ENCODE measurements around the gene FBXL20. TPM values are rescaled to one million over a fixed set of nuclear protein-coding genes. Genes with fewer than 3 reads are reported as not detected.

FBXL20 gene
- total RNA-seq, 1 experiment from 2014 or later, result 9.7 TPM

DNA sequence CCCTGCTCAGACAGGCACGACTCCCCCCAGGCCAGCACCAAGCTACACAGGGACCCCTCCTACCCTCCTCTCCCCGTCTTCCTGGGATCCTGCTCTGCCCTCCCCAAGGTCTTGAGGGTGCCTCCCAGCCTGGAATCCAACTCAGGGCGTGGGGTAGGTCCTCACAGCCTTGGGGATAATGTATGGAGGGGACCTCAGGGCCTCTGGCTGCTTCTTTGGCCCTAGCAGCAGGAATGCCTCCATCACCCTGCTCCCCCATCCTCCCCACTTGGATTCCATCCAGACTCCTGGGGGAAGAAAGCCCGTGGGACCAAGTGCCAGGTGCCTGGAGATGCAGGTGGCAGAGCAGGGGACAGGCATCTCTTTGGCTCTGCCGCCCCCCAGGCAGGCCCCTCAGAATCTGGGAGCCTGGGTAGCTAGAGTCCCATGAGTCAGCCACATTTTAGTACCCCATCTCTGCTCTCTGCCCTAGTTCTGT, 164.9 kb downstream of the FBXL20 start:
- H3K27ac Mint-ChIP-seq, result no peak overlapping the region
- peaks cover 21% of the 10 kb centered on the region for H3K4me1 Mint-ChIP-seq
- ChIA-PET CTCF (interaction anchor here (0.6 to 15.5 kb wide), 54 partner anchors 9 to 954 kb away, joined by 3 to 626 read pairs (median 4); partner anchors contain the start of genes ARL5C, CACNB1, FBXO47 and MED1), POLR2A (interaction anchor here (1.2 to 1.7 kb wide), 3 partner anchors 8 to 82 kb away, joined by 3 to 5 read pairs (median 3); no protein-coding TSS in a partner anchor)
- no peak for DNase-seq (ENCODE audit: low spot score)
- H3K36me3 Mint-ChIP-seq, result no peaks in the 10 kb centered on the region
- TF ChIP-seq, protein P1, sequence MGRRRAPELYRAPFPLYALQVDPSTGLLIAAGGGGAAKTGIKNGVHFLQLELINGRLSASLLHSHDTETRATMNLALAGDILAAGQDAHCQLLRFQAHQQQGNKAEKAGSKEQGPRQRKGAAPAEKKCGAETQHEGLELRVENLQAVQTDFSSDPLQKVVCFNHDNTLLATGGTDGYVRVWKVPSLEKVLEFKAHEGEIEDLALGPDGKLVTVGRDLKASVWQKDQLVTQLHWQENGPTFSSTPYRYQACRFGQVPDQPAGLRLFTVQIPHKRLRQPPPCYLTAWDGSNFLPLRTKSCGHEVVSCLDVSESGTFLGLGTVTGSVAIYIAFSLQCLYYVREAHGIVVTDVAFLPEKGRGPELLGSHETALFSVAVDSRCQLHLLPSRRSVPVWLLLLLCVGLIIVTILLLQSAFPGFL (CRISPR knock-in tag; IDR thresholded peaks at IDR 0.05; ENCODE audit: borderline replicate concordance), result no peak
- TF ChIP-seq TP53 (CRISPR knock-in tag; IDR thresholded peaks at IDR 0.05) (no peak), MXD4 (CRISPR knock-in tag; IDR thresholded peaks at IDR 0.05; ENCODE audit: borderline replicate concordance) (no peak), SP1 (CRISPR knock-in tag; conservative IDR thresholded peaks at IDR 0.05) (no peak), FOXK1 (CRISPR knock-in tag; IDR thresholded peaks at IDR 0.05) (no peak)
- TF ChIP-seq, protein P2, sequence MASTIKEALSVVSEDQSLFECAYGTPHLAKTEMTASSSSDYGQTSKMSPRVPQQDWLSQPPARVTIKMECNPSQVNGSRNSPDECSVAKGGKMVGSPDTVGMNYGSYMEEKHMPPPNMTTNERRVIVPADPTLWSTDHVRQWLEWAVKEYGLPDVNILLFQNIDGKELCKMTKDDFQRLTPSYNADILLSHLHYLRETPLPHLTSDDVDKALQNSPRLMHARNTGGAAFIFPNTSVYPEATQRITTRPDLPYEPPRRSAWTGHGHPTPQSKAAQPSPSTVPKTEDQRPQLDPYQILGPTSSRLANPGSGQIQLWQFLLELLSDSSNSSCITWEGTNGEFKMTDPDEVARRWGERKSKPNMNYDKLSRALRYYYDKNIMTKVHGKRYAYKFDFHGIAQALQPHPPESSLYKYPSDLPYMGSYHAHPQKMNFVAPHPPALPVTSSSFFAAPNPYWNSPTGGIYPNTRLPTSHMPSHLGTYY (CRISPR knock-in tag; IDR thresholded peaks at IDR 0.05), result no peak
- TF ChIP-seq, protein P3, sequence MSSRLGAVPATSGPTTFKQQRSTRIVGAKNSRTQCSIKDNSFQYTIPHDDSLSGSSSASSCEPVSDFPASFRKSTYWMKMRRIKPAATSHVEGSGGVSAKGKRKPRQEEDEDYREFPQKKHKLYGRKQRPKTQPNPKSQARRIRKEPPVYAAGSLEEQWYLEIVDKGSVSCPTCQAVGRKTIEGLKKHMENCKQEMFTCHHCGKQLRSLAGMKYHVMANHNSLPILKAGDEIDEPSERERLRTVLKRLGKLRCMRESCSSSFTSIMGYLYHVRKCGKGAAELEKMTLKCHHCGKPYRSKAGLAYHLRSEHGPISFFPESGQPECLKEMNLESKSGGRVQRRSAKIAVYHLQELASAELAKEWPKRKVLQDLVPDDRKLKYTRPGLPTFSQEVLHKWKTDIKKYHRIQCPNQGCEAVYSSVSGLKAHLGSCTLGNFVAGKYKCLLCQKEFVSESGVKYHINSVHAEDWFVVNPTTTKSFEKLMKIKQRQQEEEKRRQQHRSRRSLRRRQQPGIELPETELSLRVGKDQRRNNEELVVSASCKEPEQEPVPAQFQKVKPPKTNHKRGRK (CRISPR knock-in tag; IDR thresholded peaks at IDR 0.05; ENCODE audit: borderline replicate concordance), result no peak
- H3K27me3 Mint-ChIP-seq (ENCODE audit: low read depth), result peaks cover 6% of the 10 kb centered on the region; the same call in 1 of the 2 replicates
- H3K9me3 Mint-ChIP-seq, result no peaks in the 10 kb centered on the region
- no peak overlapping the region for H3K4me3 Mint-ChIP-seq
- no peak for ATAC-seq

GRCh38 chr17:39235555-39236449, 165.6 kb downstream of the FBXL20 start:
- ATAC-seq, result peak; percentile 85
- Mint-ChIP-seq H3K27ac (peak overlapping the region; percentile 80; the same call in 1 of the 2 replicates), H3K27me3 (ENCODE audit: low read depth) (peaks cover 6% of the 10 kb centered on the region; the same call in 1 of the 2 replicates), H3K4me1 (peaks cover 25% of the 10 kb centered on the region), H3K9me3 (no peaks in the 10 kb centered on the region), H3K36me3 (no peaks in the 10 kb centered on the region), H3K4me3 (peak overlapping the region; percentile 35; the same call in 1 of the 2 replicates)
- TF ChIP-seq CREM (CRISPR knock-in tag; IDR thresholded peaks at IDR 0.05), result no peak
- TF ChIP-seq ZNF263 (CRISPR knock-in tag; IDR thresholded peaks at IDR 0.05; ENCODE audit: low read depth), result no peak
- TF ChIP-seq, protein P1 (CRISPR knock-in tag; IDR thresholded peaks at IDR 0.05; ENCODE audit: borderline replicate concordance), result no peak
- TF ChIP-seq GRHL2 (CRISPR knock-in tag; IDR thresholded peaks at IDR 0.05; ENCODE audit: insufficient replicate concordance, severe bottlenecking), result no peak
- TF ChIP-seq HMGXB4 (CRISPR knock-in tag; IDR thresholded peaks at IDR 0.05), result peak; percentile 58; the same call in 1 of the 2 replicates
- no peak for TF ChIP-seq CREB1 (CRISPR knock-in tag; IDR thresholded peaks at IDR 0.05)
- TF ChIP-seq CTCF (IDR thresholded peaks at IDR 0.05), result peak; percentile 94
- no peak for TF ChIP-seq ZNF396 (CRISPR knock-in tag; IDR thresholded peaks at IDR 0.05; ENCODE audit: borderline replicate concordance)
- ChIA-PET POLR2A (interaction anchor here (0.6 to 1.7 kb wide), 6 partner anchors 9 to 225 kb away, joined by 3 to 6 read pairs (median 4); no protein-coding TSS in a partner anchor), CTCF (interaction anchor here (0.5 to 15.5 kb wide), 70 partner anchors 8 to 955 kb away, joined by 3 to 626 read pairs (median 4); partner anchors contain the start of genes ARL5C, CACNB1, FBXL20 and FBXO47)
- peak; percentile 79 for DNase-seq (ENCODE audit: low spot score)

Measured in WTC11 (cell line).